ENCODE data around the gene TTBK1.
"Not testable (repeated sequence)": the region's sequence is repeated elsewhere in the genome, so short reads cannot be mapped to it uniquely, and the experiment has no call there.

TTBK1 gene

DNA sequence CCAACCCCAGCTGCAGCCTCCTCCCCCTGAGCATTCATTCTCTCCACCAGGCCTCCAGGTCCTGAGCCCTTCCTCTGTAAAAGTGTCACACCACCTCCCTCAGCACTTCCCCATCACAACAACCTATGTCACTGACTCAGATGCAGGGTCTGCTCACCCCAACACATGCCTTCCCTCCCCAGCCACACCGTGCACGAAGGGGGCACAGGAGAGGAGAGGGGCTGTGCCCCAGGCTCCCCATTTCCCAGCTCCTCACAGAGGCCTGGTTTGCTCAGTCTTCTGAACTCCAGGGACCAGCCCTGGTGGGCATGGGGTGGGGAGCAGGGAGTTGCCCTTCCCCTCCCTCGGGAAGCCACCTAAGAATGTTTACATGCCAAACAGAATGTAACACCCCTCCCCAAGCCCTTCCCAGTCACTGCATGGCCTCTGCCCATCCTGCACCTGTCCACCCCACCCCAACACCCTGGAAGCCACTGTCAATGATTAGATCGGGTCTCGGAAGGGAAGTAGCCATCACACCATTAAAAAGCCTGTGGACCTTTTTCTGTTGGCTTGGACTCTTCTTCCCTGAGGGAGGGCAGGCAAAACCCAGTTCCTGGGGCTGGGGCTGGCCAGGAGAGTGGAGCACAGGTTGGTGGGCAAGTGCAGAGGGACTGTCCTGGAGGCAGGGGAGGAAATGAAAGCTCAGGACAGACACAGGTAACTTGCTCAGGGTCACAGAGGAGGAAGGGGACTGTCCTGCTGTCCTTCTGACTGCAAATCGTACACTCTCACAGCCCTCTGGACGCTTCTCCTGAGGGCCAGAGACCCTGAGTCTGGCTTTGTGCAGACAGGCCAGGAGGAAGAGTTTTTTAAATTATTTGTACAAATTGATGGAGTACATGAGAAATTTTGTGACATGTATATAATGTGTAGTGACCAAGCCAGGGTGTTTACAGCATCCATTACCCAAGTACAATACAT is 44.7 kb downstream of the TTBK1 start:
- no peak for DNase-seq (ENCODE audit: low spot score)

DNA sequence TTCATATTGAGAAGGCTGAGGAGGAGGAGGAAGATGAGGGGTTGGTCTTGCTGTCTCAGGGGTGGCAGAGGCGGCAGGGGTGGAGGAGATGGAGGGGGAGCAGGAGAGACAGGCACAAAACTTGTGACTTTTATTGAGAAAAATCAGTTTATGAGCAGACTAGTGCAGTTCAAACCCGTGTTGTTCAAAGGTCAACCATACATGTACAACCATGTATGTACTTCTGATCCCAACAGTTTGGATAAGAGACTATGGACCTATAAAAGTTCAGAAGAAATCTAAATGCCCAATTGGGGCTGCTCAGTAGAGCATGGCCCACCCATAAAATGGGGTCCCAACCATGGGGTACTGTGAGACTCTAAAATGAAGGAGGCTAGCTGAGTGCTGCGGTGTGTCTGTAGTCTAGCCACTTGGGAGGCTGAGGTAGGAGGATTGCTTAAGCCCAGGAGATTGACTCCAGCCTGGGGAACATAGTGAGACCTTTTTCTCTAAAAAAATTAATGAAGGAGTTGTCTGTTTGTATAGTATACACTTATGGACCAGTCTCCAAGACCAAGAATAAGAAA is 47.1 kb downstream of the TTBK1 start:
- DNase-seq (ENCODE audit: low spot score): no peak

DNA sequence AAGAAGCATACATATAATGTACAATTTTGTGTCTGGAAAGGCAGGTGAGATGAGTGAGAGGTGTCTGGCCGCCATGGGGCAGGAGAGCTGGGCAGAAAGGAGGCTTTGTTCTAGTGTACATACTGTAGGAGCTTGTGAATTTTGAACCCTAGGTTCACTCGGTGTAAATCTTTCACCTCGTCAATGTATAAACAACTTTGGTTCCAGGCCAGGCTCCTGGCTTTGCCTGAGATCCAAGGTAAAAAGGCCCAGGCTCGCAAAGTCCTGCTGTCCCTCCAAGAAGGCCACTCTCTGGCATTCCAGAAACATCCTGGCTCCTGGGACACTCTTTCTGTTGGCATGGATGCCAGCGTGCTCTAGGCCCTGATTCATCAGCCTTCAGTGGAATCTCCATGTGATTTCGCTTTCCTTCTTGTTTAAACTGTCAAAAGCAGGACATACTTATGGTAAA is 47.6 kb downstream of the TTBK1 start:
- DNase-seq (ENCODE audit: low spot score): no peak

DNA sequence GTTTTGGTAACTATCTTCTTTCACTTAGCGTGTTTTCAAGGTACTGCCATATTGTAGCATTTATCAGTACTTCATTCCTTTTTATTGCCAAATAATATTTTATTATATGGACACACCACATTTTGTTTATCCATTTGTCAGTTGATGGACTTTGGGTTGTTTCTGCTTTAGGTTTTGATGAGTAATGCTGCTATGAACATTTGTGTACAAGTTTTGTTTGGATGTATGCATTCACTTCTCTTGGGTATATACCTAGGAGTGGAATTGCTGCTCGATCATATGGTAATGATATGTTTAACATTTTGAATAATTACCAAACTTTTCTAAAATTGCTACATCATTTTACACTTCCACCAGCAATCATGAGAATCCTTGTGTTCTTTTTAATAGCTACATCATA is 48.4 kb downstream of the TTBK1 start:
- no peak for DNase-seq (ENCODE audit: low spot score)

DNA sequence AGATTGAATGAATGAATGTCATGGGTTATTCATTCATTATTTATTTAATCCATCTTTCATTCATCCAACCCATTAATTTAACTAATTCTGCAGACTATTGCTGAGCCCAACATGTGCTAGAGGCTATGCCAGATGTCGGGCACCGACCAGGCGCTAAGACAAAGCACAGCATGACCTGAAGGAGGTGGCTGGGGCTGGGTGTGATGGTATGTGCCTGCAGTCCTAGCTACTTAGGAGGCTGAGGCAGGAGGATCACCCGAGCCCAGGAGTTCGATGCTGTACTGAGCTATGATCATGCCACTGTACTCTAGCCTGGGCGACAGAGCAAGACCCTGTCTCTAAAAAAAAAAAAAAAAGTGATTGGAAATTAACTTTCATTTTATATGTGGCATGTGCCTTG is 49.1 kb downstream of the TTBK1 start:
- DNase-seq (ENCODE audit: low spot score): no peak

DNA sequence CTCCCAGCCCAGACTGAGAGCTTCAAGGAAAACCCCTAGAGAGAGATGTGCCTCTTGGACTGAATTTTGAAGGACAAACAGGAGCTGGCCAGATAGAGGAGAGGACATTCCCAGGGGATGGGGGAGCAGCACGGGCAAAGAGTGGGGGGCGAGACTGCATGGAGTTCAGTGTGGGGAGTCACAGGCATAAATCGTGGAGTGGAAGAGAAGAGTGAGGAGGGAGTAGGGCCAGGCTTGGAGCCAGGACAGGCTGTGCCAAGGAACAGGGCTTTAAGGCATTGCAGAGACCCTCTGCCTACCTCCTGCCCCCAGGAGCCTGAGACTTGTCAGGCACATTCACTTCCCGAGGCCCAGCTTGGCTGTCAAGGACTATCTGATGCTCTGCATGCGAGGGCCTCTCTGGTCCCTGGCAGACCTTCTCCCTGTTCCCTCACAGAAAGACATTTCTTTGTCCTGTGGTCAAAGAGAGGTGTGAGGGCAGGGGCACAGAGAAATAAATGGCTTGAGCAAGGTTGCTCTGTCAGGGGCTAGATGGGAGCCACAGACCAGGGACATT is 49.6 kb downstream of the TTBK1 start:
- no peak for DNase-seq (ENCODE audit: low spot score)

DNA sequence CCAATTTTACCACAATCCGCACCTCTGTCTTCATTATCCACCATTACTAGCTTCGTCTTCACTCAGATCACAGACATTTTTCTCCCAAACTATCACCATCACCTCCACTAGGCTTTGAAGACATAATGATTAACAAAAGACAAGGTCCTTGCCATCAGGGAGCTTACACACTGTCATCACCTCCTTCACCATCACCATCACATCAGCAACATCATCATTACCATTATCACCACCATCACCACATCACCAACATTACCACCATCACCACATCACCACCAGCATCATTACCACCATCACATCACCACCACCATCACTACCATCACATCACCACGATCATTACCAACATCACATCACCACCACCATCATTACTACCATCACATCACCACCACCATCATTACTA is 50.4 kb downstream of the TTBK1 start:
- no peak for DNase-seq (ENCODE audit: low spot score)

DNA sequence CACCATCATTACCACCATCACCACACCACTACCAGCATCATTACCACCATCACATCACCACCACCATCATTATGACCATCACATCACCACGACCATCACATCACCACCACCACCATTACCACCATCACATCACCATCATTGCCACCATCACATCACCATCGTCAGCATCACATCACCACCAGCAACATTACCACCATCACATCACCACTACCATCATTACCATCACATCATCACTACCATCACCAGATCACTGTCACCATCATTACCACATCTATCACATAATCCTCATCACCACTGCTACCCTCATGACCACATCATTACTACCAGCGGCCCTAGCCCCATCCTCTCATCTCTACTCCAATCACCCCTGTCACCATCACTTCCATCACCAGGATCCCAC is 51.3 kb downstream of the TTBK1 start:
- no peak for DNase-seq (ENCODE audit: low spot score)

DNA sequence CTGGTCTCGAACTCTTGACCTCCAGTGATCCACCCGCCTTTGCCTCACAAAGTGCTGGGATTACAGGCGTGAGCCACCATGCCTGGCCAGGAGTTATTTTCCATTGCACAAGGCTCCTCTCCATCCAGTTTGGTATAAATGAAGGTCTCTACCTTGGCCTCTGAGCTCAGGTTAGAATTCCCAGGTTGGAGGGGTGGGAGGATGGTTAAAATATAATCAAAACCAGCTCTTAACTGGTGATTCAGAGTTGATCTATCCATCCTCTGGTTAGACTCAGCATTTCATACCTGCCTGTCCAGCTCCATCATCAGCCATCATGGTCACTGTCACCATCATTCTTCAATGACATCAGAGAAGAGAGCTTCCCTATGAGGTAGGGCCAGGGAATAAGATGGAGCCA is 52.2 kb downstream of the TTBK1 start:
- DNase-seq (ENCODE audit: low spot score): no peak

DNA sequence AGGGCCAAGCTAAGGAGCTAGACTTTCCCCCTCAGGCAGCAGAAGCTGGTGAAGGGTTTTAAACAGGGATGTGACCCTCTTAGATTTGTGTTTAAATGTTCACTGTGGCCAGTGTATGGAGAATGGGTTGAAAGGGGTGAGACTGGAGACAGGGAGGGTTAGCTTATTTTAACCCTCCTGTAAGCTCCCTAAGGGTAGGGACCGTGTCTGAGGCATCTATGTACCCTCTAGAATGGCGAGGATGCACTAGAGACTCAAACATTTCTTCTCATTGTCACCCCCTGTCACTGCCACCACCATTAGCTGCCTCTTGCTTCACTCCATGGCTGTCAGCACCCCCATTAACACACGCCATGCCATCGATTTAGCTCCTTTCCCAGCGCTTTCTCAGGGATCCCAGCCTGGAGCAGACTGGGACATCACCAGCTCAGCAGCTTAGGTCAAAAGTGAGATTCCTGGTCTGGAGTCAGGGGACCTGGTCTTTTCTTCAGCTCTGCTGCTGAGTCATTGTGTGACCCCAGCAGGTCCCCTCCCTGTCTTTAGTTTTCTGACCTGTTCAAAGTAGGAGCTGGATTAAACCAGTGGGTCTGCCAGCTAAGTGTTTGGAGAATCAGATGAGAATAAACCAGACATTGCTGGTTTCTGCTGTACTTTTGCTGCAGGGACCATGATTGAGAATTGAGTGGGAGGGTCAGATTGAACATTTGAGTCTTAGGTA is 53.7 kb downstream of the TTBK1 start:
- DNase-seq (ENCODE audit: low spot score): no peak

DNA sequence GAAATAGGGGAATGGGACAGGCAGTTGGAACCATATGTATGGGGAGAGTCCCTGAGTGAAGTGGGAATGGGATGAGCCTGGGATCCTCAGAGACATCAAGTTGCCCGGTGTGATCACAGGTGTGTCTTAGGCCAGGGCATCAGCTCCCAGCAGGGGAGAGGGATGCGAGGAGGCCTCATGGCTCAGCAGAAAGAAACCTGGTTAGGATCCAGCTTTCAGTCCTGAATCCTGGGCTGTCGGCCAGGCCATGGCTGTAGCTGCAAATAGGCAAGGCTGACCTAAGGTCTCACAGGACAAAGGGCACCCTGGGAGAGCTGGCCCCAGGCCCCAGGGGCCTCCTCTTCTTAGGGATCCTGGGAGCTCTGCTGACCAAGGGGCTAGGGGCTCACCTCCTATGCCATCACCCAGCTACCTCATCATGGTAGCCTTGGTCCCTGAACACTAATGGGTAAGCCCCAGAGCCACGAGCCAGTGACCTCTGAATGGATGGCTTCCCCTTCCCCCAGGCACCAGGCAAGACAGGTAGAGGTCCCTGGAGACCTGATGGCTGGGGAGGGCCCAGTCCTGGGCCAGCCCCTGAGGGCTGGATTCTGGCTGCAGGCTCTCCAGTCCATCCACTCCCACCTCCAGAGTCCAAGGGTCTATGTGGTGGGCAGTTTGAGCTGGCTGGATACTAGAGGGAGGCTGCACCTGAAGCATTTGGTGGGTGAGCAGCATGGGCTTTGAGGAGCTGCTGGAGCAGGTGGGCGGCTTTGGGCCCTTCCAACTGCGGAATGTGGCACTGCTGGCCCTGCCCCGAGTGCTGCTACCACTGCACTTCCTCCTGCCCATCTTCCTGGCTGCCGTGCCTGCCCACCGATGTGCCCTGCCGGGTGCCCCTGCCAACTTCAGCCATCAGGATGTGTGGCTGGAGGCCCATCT is 54.6 kb downstream of the TTBK1 start, which contains the start of gene SLC22A7:
Gene SLC22A7 (plus strand): TSS at position 617 of the 921 bp plus-strand sequence. CDS start 99 bp downstream, at position 716.
- DNase-seq (ENCODE audit: low spot score): no peak

DNA sequence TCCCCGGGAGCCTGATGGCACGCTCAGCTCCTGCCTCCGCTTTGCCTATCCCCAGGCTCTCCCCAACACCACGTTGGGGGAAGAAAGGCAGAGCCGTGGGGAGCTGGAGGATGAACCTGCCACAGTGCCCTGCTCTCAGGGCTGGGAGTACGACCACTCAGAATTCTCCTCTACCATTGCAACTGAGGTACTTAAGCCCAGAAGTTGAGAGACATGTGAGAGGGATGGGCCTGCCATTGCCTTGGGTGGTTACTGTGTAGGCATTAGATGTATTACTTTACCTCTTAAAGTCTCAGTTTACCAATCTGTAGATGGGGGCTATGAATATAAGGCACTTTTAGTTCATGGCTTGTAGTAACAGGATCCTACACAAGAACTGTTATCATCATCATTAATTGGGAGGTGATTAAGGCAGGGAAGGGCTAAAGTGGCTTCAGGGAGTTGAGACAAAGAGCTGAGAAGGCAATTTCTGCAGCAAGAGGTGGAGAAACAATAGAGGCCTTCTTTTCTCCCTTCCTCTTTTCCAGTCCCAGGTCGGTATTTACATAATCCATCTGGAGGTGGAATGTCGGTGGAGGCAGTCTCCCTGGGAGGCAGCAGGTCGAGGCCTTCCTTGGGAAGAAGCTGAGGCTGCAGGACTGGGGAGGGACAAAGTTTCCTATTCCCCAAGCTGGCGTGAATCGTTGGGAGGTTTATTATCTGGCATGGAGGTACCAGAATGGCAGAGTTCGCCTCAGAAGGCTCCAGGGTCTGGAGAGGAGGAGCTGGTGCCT is 55.5 kb downstream of the TTBK1 start:
- DNase-seq (ENCODE audit: low spot score): no peak

DNA sequence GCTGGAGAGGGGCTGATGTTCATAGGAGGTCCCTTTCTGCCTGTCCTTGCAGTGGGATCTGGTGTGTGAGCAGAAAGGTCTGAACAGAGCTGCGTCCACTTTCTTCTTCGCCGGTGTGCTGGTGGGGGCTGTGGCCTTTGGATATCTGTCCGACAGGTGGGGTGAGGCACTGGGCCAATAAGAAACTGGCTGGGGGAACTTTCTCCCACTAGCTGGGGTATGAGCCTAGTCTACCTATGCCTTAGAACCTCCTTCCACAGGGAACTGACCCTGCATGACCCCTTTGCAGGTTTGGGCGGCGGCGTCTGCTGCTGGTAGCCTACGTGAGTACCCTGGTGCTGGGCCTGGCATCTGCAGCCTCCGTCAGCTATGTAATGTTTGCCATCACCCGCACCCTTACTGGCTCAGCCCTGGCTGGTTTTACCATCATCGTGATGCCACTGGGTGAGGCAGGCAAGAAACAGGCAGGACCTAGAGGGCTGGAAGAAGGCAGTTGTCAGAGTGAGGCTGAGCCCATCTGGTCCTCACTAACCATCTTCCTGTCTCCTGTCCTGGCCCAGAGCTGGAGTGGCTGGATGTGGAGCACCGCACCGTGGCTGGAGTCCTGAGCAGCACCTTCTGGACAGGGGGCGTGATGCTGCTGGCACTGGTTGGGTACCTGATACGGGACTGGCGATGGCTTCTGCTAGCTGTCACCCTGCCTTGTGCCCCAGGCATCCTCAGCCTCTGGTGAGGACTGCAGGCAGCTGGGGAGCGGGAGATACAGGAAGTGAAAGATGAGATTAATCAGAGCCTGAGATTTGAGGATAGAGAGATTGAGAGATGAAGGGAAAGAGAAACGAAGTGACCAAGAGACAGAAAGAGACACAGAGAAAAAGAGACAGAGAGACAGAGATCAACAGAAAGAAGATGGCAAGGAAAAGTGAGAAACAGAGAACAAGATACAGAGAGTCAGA is 56.3 kb downstream of the TTBK1 start:
- no peak for DNase-seq (ENCODE audit: low spot score)

DNA sequence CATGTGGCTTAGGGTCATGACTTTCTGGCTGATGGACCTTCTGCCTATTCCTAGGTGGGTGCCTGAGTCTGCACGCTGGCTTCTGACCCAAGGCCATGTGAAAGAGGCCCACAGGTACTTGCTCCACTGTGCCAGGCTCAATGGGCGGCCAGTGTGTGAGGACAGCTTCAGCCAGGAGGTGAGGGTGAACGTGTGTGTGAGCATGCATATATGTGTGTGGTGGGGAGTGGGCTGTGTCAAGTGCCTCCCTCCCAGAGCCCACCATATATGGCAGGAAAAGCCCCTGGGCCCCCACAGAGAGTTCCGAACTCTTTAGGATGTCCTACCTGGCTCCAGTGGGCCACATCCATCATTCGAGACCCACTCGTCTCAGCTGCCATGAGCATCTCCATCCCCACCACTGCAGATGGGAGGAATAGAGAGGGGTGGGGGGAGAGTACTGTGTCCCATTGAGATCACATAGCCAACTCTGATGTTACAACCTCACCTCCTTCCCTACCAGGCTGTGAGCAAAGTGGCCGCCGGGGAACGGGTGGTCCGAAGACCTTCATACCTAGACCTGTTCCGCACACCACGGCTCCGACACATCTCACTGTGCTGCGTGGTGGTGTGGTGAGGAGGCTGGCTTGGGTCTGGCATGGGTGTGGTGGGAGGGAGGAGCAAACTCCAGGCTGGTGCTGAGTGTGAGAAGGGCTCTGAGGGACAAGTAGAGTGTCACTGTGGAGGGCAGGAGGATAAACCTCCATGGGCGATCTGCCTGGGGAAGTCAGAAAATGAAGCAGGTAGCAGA is 58.0 kb downstream of the TTBK1 start:
- no peak for DNase-seq (ENCODE audit: low spot score)

DNA sequence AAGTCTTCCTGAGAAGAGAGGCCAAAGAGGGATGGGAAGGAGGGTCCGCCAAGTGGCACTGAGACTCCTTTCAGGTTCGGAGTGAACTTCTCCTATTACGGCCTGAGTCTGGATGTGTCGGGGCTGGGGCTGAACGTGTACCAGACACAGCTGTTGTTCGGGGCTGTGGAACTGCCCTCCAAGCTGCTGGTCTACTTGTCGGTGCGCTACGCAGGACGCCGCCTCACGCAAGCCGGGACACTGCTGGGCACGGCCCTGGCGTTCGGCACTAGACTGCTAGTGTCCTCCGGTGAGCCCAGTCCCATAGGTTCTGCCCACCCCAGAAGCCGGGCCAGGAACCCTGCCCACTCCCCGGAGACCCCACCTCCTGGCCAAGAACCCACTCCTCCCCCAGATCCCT is 58.8 kb downstream of the TTBK1 start:
- DNase-seq (ENCODE audit: low spot score): no peak

DNA sequence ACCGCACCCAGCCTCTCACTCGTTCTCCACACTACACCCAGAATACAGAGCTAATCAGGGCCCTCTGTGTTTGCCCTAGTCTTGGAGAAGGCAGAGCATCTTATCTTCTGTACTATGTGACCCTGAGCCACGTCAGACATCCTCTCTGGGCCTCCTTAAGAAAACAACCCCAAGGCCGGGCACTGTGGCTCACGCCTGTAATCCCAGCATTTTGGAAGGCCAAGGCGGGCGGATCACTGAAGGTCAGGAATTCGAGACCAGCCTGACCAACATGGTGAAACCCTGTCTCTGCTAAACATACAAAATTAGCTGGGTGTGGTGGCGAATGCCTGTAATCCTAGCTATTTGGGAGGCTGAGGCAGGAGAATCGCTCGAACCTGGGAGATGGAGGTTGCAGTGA is 59.7 kb downstream of the TTBK1 start:
- not testable (repeated sequence) for DNase-seq (ENCODE audit: low spot score)

DNA sequence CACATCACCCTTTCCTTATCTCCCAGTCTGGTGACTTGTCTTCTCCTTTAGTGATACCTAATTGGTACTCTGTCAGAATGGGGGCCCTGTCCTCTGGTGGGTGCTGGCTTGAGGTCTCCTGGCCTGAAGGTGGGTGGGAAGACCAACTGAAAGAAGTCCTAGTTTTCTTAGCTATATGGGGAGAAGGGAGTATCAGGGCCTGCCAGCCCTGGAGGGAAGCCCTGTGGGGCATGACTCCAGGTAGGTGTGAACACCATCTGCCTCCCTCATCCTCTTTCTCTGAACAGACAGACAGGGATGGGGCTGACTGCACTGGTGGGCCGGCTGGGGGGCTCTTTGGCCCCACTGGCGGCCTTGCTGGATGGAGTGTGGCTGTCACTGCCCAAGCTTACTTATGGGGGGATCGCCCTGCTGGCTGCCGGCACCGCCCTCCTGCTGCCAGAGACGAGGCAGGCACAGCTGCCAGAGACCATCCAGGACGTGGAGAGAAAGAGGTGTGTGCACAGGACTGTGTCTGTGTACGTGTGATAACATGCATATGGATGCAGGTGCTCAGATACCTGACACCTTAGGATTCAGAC is 60.6 kb downstream of the TTBK1 start:
- no peak for DNase-seq (ENCODE audit: low spot score)

DNA sequence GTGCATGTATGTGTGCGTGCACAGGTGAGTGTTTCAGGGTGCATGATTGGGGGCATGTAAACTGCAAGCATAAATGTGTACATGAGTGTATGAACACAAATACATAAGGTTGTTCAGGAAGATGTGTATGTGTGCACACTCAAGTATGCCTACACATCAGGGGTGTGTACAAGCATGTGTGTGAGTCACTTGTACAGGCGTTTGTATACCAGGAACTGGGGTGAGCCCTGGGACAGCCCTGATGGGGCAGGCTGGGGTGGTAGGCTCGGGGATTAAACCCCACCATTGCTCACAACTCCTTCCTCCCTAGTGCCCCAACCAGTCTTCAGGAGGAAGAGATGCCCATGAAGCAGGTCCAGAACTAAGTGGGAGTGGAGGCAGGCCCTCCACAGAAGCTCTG is 61.1 kb downstream of the TTBK1 start:
- no peak for DNase-seq (ENCODE audit: low spot score)

All from RKO (cell line).